Suprapubic skin (tissue), 3 donors: ENCODE data around the gene CYP46A1.

ENCODE experiments used
- CTCF ChIP-seq, 2 donors: fragments of 200-600 bp in 1 of 2; fragments of 450-650 bp in 1 of 2; sonication (generic) in 1 of 2; IDR thresholded peaks; one replicate each; pipeline ENCODE4 v1.5.1; 2016 to 2019; ENCODE audit warnings: antibody characterized with exemption in 2 of 2, mild to moderate bottlenecking in 1 of 2, moderate library complexity in 1 of 2
- POLR2AphosphoS5 ChIP-seq, 3 donors: sonication (generic); formaldehyde crosslinking; IDR thresholded peaks; one replicate each; pipeline ENCODE4 v1.6.1; 2017; ENCODE audit warnings: antibody characterized with exemption in 3 of 3

DNA sequence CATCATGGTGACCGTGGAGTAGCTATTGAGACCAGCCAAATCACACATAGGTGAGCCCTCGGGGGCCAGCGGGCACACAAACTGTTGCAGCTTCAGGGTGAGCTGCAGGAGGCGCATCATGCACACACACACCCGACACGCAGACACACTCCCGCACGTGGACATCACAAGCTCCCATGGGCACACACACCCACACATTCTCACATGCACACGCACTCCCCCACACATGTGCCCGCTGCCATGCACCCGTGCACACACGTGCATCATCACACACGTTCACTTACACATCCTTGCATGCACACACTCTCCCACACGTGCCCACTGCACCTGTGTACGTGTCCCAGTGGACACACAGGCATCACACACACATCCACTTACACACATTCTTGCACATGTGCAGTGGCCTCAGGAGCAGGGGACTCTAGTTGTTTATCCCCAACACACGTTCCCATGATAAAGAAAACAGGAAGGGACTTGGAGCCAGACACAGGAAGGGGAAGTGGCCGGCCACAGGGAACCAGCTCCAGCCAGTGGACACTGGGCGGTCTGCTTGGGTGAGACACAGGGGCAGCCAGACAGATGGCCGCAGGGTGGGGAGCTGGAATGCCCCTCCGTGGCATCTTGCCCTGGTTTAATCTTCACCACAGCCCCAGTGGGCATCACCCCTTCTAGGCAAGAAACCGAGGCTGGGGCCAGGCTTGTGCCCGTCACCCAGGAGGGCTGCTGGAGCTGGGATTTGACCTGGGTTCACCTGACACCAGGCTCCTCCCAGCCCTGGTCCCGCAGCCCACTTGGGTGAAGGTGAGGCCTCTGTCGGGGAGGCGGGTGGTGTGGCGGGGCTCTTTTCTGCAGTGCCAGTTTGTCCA, 49.7 kb downstream of the CYP46A1 start:
- TF ChIP-seq CTCF (IDR thresholded peaks at IDR 0.05) (no peak), POLR2AphosphoS5 (IDR thresholded peaks at IDR 0.05) (no peak)
